HG03439 (cell line): Measurements from ENCODE around the gene AGBL4.

Source experiments
- ATAC-seq: cut with Tn5 transposase; IDR thresholded peaks from one replicate; pipeline ENCODE4 v1.9.1; 2021; ENCODE audit warnings: mild to moderate bottlenecking, moderate library complexity; ENCODE audit not compliant: unreplicated experiment

Gene AGBL4

DNA sequence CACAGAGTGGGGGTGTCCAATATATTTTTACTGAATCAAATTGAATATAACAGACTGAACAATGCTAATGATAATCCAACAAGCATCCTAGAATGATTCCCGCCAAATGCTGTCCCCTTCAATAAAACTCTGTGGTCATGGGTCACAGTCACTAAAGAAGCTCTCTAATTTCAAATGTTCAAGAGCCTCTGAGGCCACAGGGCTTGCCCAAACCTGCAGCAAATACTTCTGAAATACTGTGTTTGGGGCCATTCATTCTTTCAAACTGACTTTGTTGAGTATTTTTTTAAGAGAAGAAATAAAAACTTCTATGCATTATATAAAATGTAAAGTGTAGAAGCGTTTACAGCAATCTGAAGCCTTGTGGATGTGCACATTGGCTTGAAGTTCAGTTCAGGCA is 1239.5 kb downstream of the AGBL4 start:
- no peak for ATAC-seq

DNA sequence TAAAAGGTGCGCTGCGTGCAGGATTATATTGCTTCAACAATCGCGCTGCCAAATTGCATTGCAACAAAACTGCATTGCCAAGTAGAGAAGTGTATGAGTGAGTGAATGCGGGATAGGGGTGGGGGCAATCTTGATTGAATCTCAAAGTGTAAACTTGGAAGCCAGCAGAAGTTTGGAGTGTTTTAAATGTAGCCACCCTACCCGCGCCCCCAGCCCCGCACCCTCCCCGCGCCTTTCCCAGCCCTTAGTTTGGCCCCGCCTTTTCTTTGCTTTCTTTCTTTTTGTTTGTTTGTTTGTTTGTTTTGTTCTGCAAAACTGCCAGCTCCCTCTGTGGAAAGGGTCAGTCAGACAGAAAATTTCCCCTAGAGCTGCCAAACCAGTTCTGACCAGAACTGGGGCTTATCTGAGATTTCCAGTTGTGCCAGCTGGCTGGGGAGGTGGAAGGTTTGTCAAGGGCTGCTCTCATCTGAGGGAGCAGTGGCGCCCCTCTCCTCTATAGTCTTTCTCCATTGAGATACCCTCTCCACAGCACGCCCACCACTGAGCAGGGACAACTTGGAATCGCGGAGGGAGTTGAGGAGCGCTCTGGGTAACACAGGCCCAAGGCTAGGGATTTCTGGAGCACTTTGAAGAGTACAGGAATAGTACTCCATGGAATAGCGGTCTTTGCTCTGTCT is 1246.4 kb downstream of the AGBL4 start:
- no peak for ATAC-seq

DNA sequence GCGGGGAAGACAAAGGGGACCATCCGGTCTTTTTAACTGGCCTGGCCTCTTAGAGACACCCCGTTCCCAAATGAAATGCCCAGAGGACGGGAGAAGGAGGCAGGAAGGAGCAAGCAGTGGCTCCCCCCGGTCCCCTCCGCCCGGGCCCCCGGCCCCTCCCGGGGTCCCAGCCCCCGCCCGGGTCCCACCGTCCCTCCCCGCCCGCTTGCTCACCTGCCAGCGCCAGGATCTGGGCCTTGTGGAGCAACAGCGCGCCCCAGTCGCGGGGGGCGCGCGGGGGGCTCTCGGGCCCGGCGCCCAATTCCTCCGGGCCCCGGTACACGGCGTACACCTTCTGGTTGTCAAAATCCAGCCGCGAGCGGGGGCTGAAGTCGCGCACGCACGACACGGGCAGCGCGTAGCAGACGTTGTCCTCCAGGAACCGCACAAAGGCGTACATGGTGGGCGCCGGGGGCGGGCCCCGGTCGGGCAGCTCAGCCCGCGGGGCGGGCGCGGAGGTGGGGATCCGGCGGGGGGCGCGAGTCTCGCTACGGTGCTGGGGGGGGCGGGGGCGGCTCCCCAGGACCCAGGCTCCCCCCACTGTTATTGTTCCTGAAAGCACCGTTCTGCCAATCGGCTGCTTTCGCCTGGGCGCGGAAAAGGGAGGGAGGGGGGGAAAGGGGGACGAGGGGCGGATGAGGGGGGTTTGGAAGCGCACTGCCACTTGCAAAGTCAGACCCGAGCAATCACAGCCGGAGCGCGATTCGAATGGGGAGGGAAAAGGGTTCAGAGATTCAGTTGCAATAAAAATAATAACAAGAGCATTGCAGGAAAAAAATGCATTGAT is 1247.1 kb downstream of the AGBL4 start, which contains the start of gene BEND5:
TSS of gene BEND5 (minus strand) at position 499 of the 826 bp plus-strand sequence. CDS start at position 439, 60 bp downstream.
- ATAC-seq: no peak

DNA sequence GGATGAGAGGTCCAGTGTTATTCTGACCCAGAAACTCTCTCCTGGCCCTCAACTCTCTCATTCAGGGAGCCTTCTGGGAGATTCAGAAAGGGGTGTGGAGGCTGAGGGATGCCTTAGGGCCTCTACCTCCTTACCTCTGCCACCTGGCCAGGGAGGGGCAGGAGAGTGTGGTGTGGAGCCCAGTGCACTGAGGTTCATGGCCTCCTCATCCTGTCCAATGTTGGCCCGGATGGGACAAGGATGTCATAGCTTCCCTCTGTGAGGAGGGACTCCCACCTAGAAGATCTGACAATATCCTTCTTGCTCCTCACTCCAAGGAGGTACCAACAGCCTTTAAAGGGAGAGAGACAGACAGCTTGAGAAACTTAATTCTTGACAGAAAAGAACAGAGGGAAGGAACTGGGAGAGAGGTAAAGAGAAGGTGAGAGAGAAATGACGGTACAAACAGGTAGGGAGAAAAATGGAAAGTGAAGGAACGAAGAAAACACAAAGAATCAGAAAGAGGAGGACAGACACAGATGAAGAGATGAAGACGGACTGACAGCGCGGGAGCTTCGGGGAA is 1247.8 kb downstream of the AGBL4 start:
- no peak for ATAC-seq

DNA sequence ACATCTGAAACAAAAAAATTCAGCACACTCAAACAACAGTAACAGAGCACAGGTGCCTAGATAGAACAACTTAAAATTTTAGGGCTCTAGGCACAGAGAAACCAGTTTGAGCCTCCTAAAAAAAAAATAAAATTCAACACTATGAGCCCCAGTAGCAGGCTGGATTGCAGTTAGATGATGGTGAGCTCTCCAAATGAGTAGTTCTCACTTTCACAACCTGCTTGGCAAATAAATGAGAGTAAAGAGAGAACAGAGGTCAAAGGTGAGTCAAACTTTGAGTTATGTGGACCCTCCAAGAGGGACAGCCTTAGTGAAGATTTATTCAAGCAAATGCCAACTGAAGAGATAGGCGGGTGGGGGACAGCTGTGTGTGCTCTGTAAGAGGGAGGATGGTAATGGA is 1250.6 kb downstream of the AGBL4 start:
- no peak for ATAC-seq

DNA sequence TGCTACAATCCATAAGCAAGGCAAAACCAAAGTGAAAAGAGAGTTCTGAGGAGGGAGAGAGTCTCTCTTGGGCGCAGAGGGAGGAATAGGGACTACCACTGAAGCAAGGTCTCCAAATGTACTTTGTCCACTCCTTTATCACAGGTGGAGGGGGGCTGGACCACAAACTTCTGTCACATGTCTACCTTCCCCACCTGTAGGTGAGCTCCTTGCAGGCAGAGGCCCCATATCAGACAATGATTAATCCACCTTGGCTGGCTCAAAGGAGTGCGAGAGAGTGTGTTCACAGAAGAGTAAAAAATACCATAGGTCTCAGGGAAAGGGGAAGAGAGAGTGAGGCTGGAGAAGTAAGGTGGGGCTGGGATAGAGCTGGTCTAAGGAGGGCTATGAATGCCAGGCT is 1251.5 kb downstream of the AGBL4 start:
- ATAC-seq: no peak

DNA sequence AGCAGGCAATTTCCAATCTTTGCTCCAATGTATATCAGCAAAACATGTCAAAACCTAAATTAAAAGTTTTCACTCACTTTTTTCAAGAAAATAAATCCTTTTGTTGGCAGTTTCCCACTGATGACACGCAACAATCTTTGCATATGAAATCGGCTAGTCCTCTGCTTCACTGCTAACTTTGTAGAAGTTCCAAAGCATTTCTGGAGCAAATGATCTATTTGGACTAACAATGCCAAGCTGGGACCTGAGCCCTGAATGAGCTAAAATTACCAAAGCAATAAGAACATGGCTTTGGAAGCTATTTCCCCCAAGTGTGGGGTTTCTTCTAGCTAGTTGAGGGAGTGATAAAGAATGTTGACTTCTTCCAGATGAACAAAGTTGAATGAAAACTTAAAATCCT is 1252.2 kb downstream of the AGBL4 start:
- ATAC-seq: no peak

DNA sequence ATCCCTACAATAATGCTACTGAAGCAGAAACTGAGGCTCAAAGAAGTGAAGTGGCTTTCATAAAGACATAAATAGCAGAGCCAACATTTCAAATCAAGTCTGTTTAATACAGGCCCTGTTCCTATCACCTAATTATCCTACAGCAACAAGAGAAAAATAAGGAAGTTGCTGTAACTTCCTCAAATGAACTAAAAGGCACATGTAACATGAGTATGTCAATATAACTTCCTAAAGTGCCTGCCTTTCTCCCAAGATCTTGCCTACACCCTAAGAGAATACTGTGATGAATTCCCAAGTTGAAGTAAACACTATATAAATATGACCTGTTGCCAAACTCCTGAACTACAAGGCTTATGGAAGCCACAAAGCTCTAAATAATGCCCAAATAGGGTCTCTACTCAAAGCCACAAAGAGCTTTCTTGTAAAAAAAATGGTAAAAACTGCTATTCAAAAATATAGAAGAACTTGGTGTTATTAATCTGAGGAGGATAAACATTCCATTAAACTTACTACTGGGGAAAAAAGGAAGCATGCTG is 1255.7 kb downstream of the AGBL4 start:
- no peak for ATAC-seq

DNA sequence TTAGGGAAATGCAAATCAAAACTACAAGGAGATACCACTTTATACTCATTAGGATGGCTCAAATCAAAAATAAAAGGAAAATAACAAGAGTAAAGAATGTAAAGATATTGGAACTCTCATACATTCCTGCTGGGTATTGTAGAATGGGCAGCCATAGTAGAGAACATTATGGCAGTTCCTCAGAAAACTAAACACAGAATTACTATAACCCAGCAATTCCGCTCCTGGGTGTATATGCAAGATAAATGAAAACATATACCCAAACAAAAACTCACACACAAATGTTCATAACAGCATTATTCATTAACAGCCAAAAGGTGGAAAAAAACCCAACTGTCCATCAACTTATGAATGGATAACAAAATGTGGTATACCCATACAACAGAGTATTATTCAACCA is 1258.4 kb downstream of the AGBL4 start:
- ATAC-seq: no peak

DNA sequence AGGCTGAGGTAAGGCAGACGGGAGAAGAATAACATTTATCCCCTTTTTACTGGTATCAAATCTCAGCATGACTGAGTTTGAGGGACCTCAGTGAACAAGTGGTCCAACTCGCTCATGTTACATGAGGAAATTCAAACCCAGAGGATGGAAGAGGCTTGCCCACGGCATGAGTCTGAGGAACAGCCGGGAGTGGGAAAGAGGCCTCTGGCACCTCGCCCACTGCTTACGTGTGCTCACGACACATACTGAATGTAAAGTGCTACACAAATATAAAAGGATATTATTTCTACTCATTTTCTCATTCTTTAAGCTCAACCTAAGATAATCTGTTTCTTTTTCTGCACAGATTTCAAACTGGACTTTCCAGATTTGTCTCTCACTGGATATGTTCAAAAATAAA is 1261.8 kb downstream of the AGBL4 start:
- ATAC-seq: no peak

DNA sequence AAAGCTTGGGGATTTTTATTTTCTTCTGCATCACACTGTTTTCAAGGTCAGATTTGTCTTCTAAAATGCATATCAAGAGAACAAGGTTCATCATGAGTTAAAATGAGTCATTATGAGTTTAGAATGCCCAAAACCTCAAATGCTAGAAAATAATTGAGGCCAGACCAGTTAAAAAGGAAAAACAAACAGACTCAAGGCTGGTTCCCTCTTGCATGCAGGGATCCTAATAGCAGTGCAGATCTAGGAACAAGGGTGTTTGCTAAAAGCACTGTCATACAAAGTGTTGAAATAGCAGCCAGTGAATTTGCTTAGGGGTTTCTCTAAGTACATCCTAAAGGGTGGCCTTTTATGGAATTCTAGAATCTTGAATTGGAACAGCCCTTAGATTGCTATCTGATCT is 1262.3 kb downstream of the AGBL4 start:
- no peak for ATAC-seq

DNA sequence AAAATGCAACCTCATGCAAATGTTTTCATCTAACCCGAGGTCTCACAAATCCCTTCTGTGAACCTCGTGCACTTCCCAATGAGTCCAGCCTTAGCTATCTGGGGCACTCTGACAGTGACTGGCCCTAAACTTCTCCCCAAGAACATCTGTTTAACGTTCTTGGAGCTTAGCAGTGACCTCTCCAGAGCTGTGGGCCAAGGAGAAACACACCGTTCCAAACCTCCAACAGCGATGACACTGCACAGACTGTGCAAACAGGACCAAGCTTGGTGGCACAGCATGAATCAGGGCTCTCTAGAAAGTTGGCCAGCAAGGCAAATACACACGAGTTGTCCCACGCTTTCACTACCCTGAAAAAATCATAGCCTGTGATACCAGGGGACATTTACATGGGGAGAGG is 1262.9 kb downstream of the AGBL4 start:
- no peak for ATAC-seq

DNA sequence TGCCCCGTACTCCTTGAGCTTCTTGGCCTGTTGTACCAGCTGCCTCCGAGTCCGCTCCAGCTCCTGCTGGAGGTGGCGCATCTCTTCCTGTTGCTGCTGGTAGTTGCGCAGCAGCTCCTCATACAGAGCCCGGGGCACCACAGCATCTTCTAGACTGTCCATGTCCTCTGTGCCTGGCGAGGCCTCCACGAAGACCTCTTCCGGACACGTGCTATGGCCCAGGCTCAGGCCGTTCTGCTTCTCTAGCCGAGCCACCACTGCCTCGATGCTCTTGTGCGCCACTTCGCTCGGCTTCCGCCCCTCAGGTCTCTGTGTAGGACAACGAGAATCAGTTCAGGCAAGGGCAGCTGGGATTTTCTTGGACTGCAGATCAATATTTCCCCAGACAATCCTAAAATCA is 1264.8 kb downstream of the AGBL4 start:
- ATAC-seq: no peak

DNA sequence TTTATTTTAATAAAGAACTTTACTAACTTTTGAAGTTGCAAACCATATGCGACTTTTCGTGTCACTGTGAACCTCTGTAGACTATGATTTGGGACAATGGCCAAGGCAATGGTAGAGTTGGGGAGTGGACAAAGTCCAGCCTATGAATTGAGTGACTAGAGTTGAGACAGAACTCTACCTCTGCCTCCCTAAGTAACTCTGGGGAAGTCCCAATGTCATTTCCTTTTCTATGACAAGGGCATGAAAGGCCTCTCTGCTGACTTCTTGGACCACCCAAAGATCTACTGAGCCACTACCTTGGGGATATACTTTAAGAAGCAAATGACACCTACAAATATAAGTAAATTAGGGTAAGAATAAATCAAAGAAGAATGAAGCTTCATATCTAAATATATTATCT is 1266.4 kb downstream of the AGBL4 start:
- ATAC-seq: no peak

DNA sequence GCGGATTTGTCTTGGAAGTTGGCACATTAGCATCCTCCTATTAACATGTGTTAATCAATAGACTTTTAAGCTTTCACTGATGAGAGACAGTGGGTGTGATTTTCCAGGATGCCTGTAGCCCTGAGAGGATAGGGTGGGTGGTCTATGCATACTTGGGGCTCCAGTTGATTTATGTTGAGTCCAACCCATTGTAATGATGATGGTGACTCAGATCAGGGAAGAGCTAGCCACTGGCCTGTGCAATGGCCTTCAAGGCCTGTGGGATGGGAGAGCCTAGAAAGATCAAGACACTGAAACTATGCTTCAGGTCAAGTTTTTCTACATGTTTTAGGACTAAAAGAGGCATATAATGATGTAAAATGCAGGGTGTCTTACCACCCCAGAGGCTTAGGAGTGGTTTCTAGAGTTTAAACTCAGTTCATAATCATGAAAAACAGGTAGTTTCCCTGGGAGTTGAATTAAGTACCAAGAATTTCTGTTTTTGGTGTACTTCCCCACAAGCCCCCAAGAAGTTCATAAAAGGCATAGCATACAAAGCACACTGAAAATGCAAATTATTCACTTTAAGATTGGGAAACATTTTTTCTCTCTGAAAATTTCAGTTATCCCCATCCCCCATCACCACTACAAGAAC is 1267.0 kb downstream of the AGBL4 start:
- ATAC-seq: no peak

DNA sequence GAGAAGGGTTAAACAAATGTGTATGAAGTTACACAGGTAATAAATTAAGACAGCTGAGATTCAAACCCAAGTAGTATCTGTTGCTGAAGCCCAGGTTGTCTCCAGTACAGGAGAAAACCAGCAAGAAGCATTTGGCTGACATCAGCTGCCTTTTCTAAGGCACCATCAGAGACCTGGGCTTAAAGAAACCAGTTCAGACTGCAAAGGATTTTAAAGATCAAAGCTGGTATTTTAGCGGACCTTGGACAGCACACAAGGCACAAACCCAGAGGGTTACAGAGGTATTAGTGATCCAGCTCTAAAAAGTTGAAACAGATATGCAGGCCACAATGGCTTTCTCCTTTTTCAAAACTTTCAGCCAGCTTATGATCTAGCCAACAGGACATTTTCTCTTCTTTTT is 1270.5 kb downstream of the AGBL4 start:
- ATAC-seq: no peak

DNA sequence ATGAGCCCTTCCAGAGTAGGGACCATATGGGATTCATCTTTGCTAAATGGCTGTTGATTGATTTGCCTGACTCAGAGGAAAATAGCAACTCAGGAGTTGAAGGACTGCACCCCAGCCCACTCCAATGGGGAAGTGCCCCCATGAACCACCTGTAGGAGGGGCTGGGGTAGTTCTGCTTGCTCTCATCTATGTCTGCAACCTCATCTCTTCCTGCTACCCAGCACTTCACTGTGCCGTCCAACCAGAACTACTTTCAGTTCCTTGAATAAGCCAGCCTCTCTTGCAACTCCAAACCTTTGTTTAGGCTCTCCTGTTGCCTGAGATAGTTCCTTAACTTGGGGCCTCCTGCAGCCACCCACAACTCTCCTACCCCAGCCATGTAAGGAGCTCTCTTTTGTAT is 1273.6 kb downstream of the AGBL4 start:
- ATAC-seq: no peak

DNA sequence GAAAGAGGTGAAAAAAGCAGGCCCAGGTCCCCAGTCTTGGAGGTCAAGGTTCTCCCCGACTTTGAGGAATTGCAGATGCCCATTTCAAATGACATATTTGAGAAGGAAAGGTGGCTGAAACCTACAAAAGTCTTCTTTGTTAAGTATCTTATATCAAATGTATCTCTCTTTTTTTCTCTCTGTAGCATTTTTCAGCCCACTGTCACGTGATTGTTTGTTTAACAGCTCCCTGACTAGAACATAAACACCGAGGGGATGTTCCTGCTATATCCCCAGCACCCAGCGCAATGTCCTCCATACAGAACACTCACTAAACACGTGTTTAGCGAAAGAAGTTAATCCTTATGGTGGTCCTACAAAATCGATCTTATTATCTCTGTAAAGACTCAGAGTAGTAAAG is 1274.7 kb downstream of the AGBL4 start:
- no peak for ATAC-seq

DNA sequence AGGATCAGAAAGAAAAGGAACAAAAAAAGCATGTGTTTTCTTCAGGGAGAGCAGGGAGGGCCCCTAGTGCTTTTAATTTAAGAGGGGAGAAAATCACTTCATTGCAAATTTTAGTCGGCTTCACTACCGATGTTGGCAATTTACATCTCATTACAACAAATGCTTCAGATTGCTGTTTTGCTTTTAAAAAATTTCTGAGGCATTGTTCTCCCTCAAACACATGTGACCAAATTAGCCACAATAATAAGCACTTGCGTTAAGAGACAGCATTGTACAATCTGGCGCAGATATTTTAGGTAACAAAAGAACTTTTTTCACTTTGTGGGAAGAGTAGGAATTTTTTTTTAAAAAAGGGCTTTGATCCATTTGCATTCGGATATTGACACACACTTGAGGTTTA is 1276.8 kb downstream of the AGBL4 start:
- ATAC-seq: no peak

DNA sequence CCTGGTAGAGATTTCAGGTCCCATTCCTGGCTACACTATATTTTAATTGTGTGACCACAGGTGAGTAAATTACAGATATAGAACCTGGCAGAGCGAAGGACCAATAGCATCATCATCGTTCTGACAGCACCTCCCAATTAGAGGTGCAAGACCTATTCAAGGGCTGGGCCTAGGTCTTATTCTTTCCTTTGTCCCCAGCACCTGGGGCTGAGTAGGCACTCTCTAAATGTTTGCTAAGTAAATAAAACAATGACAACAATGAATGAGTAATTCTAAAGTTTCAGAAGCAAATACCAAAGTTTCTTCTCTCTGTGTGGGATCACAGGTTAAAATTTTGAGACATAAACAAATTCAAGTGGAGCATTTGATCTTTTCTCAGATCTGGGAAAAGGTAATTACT is 1279.7 kb downstream of the AGBL4 start:
- ATAC-seq: no peak

DNA sequence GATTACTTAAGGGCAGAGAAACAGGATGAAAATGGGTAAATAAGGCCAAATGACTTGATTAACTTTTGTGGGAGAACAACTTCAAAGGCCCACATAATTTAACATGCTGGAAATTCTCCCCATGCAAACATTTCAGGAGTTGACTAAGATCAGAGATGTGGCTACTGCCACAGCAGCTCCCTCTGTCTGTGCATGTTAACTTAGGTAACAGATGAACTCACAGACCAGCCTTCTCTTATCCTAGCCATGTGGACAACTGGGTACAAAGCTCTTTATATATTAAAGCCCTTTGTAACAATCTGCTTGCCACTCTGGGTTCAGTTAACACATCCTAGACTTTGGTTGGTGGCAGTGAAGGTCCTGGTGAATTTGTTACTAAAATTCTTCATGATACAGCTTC is 1280.3 kb downstream of the AGBL4 start:
- no peak for ATAC-seq
